A549 treated with ZK216348 at 1 μM for 4 hours (cell line): ENCODE data around the gene FOXJ1. TPM values are rescaled to one million over a fixed set of nuclear protein-coding genes. Genes with fewer than 3 reads are reported as not detected.

Source experiments
- total RNA-seq: library from RNA; stranded (reverse); fragments of 200-300 nt; extraction: Qiagen RNA extraction; gene quantifications from 5 replicates; pipeline ENCODE4 v1.2.3, GENCODE V29; 2022; ENCODE audit warnings: low read depth

The FOXJ1 gene
- 0.38 to 0.71 TPM (median 0.55 TPM) in 5 replicates for total RNA-seq

DNA sequence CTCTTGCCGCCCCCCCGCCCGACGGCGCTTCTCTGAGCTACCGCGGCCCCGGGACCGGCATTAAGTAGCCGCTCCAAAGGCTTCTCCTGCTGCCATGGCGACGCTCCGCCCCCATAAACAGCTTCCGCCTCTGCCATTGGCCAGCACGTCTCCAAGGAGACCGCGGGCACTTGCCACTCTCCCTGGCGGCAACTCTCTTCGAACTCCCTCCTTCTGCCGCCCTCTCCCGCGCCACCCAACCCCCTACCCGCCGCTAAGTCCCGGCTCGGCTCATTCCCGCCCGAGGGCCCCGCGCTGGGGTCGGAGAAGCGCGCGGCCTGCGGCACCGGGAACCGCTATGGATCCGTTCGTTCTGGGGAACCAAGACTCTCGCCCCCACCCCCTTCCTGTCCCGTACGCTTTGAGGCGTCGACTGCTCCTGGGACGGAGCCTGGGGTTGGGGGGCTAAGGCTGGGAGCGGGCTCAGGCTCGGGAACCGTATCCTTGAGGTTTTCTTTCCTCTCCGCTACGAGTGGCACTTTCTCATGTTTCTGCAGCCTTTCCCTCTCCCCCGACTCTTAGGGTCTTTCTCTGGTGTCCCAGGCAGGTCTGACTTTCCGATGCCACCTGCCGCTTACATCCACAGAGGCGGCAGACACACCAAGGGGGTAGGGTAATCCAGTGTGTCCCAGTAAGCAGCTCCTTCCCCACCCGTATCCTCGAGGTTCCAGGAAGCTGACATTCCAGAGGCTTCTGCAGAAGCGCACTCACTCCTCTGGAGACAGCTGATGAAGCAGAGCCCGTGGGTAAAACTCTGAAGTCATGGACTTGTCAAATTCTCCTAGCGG is at the start of gene FOXJ1:
Gene FOXJ1 (minus strand): TSS at position 34 of the 827 bp plus-strand sequence. CDS start 850 bp downstream, outside the sequence.

GRCh38 chr17:76103274-76104139 is 37.5 kb downstream of the FOXJ1 start, which contains the start of gene EXOC7:
EXOC7 (minus strand) TSS chr17:76103787; CDS start chr17:76103692, 95 bp downstream.

Other genes starting within 250 kb of the FOXJ1 start
- gene TRIM65, start 244.3 kb downstream of the FOXJ1 start, total RNA-seq, result 25.7 to 47.8 TPM (median 39.1 TPM) in 5 replicates
- gene MRPL38, start 236.4 kb downstream of the FOXJ1 start, total RNA-seq, result 79.6 to 127 TPM (median 121 TPM) in 5 replicates
- 3.1 to 12.6 TPM (median 8.6 TPM) in 5 replicates for gene FBF1, start 200.2 kb downstream of the FOXJ1 start, total RNA-seq
- 14.2 to 19.1 TPM (median 17.6 TPM) in 5 replicates for gene ACOX1, start 162.1 kb downstream of the FOXJ1 start, total RNA-seq
- gene TEN1, start 162.0 kb downstream of the FOXJ1 start, total RNA-seq, result 21.2 to 29.2 TPM (median 24.2 TPM) in 5 replicates
- 3.6 to 5.9 TPM (median 5.2 TPM) in 5 replicates for gene CDK3, start 140.4 kb downstream of the FOXJ1 start, total RNA-seq
- gene EVPL, start 113.9 kb downstream of the FOXJ1 start, total RNA-seq, result 10.2 to 22.7 TPM (median 18.4 TPM) in 5 replicates
- gene SRP68, start 68.7 kb downstream of the FOXJ1 start, total RNA-seq, result 74.3 to 88.7 TPM (median 83.4 TPM) in 5 replicates
- 0.27 to 2.0 TPM (median 1.7 TPM) in 5 replicates for gene GALR2, start 66.5 kb downstream of the FOXJ1 start, total RNA-seq
- gene ZACN, start 62.1 kb downstream of the FOXJ1 start, total RNA-seq, result 0.18 to 0.84 TPM (median 0.26 TPM) in 5 replicates
- gene EXOC7, start 37.5 kb downstream of the FOXJ1 start, total RNA-seq, result 54.8 to 70.2 TPM (median 67.2 TPM) in 5 replicates
- gene RNF157, start 99.2 kb upstream of the FOXJ1 start, total RNA-seq, result 8.0 to 10.1 TPM (median 8.6 TPM) in 5 replicates
- gene UBALD2, start 124.1 kb upstream of the FOXJ1 start, total RNA-seq, result 47.5 to 118 TPM (median 102 TPM) in 5 replicates
- 0.31 to 1.5 TPM (median 1.4 TPM) in 5 replicates for gene QRICH2, start 167.0 kb upstream of the FOXJ1 start, total RNA-seq
- gene PRPSAP1, start 212.7 kb upstream of the FOXJ1 start, total RNA-seq, result 54.1 to 68.2 TPM (median 61.5 TPM) in 5 replicates
- gene SPHK1, start 243.4 kb upstream of the FOXJ1 start, total RNA-seq, result 31.3 to 55.5 TPM (median 45.6 TPM) in 5 replicates